ENCODE measurements around the gene PPARD.

- TF ChIP-seq, protein P1, sequence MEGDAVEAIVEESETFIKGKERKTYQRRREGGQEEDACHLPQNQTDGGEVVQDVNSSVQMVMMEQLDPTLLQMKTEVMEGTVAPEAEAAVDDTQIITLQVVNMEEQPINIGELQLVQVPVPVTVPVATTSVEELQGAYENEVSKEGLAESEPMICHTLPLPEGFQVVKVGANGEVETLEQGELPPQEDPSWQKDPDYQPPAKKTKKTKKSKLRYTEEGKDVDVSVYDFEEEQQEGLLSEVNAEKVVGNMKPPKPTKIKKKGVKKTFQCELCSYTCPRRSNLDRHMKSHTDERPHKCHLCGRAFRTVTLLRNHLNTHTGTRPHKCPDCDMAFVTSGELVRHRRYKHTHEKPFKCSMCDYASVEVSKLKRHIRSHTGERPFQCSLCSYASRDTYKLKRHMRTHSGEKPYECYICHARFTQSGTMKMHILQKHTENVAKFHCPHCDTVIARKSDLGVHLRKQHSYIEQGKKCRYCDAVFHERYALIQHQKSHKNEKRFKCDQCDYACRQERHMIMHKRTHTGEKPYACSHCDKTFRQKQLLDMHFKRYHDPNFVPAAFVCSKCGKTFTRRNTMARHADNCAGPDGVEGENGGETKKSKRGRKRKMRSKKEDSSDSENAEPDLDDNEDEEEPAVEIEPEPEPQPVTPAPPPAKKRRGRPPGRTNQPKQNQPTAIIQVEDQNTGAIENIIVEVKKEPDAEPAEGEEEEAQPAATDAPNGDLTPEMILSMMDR (IDR thresholded peaks at IDR 0.05; ENCODE audit: poor library complexity, severe bottlenecking) = no peak
- TF ChIP-seq, protein P2, sequence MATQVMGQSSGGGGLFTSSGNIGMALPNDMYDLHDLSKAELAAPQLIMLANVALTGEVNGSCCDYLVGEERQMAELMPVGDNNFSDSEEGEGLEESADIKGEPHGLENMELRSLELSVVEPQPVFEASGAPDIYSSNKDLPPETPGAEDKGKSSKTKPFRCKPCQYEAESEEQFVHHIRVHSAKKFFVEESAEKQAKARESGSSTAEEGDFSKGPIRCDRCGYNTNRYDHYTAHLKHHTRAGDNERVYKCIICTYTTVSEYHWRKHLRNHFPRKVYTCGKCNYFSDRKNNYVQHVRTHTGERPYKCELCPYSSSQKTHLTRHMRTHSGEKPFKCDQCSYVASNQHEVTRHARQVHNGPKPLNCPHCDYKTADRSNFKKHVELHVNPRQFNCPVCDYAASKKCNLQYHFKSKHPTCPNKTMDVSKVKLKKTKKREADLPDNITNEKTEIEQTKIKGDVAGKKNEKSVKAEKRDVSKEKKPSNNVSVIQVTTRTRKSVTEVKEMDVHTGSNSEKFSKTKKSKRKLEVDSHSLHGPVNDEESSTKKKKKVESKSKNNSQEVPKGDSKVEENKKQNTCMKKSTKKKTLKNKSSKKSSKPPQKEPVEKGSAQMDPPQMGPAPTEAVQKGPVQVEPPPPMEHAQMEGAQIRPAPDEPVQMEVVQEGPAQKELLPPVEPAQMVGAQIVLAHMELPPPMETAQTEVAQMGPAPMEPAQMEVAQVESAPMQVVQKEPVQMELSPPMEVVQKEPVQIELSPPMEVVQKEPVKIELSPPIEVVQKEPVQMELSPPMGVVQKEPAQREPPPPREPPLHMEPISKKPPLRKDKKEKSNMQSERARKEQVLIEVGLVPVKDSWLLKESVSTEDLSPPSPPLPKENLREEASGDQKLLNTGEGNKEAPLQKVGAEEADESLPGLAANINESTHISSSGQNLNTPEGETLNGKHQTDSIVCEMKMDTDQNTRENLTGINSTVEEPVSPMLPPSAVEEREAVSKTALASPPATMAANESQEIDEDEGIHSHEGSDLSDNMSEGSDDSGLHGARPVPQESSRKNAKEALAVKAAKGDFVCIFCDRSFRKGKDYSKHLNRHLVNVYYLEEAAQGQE (IDR thresholded peaks at IDR 0.05; ENCODE audit: borderline replicate concordance) = no peak
Observed at GRCh38 chr6:35396991-35397390, 54.6 kb downstream of the PPARD start.

Data from neural cell (in vitro differentiated cells).